GM04504 (cell line): ENCODE results near the gene SGO2.
"Not testable (repeated sequence)": the region's sequence is repeated elsewhere in the genome, so short reads cannot be mapped to it uniquely, and the experiment has no call there.

Source experiments
- DNase-seq: peaks from one replicate; pipeline ENCODE4 v3.0.0-alpha.2; 2012; ENCODE audit warnings: low read depth

SGO2 gene

GRCh38 chr2:200592406-200593075 lies 66.5 kb downstream of the SGO2 start:
- DNase-seq, result no peak

DNA sequence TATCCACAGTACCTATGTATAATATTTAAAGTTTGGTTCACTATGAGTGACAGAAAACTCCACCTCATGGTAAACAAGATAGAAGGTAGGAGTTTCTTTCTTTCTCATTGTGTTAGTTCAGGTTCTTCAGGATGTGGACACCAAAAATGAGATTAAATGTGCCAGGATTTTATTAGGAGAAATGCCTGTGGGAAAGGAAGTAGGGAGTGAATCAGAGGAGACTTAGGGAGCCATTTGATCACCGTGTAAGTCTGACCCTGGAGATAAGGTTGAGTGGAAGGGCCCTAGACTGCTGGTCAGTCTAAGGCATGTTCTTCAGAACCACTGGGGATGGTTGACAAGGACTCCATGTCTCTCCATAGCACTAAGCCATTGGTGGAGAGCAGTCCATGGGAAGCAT lies 67.9 kb downstream of the SGO2 start:
- no peak for DNase-seq

- no peak for DNase-seq
Observed at GRCh38 chr2:200595913-200596312, 69.9 kb downstream of the SGO2 start.

- DNase-seq, result no peak
Observed at GRCh38 chr2:200596774-200597570, 71.0 kb downstream of the SGO2 start.

- DNase-seq, result no peak
Observed at GRCh38 chr2:200599206-200599605, 73.2 kb downstream of the SGO2 start.

GRCh38 chr2:200600549-200601225 lies 74.7 kb downstream of the SGO2 start:
- DNase-seq, result no peak

- DNase-seq, result no peak
Observed at GRCh38 chr2:200602584-200602983, 76.6 kb downstream of the SGO2 start.

- no peak for DNase-seq
Observed at GRCh38 chr2:200603972-200604371, 78.0 kb downstream of the SGO2 start.

DNA sequence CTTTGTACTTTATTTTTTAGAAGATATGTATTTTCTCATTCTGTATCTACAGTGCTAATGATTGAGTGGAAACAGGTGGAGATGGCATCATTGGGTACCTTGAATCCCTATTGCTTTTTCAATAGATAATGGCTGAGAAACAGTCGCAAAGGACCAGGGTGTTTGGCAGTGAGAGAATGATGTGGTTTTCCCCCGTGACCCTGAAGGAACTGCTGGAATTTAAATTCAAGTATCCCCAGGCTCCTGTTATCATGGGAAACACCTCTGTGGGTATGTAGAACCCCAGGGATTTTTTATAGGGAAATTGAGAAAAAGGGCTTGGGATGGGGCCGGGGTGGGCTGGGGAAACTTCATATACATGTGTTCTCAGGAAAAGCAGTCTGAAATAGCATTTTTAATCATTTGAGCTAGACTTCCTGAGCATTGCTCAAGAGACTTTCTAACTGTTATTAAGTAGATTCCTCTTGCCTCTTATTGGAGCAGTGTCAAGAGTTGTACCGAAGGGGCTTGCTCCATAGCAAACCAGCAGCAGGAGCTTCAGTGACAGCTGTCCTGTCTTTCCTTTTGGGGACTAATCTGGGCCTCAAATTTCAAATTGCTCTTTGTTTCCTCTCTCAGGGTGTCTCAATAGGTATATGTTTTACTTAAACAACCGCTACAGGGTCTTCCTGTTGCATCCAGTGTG lies 78.7 kb downstream of the SGO2 start:
- DNase-seq, result no peak

DNA sequence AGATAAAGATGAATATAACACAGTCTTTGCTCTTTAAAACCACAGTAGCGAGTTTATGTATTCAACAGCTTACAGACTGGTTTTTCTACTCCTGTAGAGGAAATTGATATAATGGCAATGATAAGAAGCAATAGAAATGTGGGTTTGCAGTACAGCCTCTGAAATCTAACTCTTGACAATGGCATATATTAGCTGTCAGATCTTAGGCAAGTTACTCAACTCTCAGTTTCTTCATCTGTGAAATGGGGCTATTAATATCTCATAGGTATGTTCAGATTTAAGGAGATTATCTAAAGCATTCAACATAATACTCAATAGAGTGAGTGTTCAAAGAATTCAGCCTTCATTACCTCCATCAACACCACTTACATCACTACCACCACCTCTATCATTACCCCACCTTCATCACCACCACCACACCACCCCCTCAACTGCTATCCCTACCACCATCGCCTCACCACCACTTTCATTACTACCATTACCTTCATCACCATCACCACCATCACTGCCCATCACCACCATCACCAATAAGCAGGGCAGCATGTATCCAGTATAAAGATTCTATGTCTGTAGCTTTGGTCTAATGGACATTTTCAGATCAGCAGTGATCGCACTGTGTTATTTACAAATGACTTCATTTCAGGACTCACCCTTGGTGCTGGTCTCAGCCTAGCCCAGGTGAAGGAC lies 82.5 kb downstream of the SGO2 start:
- DNase-seq, result no peak

DNA sequence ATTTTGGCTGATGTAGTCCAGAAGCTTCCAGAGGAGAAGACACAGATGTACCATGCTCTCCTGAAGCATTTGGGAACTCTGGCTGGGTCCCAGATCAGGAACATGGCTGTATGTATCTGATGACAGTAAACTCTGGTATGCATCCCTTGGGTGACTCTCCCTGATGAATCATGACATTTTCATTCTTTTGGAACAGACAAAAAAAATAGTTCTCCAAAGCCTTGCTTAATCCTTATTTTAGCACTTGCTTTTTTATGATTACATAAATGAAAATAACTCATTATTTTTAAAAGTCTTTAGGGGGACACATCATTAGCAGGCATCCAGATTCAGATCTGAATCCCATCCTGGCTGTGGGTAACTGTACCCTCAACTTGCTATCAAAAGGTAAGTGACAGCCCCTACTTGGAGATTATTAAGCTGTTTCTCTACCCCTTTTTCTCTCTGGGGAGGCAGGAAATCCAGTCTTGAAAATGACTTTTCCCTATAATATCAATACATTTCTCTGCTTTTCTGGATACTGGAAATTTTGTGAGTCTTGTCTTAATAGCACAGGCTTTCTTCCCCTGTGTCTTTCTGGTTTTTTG lies 83.1 kb downstream of the SGO2 start:
- peak; percentile 77 for DNase-seq

- DNase-seq, result not testable (repeated sequence)
Observed at GRCh38 chr2:200610217-200610616, 84.2 kb downstream of the SGO2 start.

DNA sequence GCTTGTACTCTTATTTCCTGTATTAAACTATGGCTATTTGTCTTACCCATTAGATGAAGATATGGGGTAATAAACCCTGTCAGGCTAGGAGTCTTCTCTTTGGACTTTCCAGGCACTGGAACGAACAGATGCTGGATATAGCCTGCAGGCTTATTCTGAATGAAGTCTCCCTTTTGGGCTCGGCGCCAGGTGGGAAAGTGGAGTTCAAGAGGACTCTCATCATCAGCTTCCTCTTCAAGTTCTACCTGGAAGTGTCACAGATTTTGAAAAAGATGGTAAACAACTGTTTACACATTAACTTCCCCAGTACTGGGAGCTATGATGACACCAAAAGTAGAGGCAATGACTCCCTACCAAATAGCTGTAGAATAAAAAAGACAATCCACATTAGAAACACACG lies 87.7 kb downstream of the SGO2 start:
- DNase-seq, result no peak

GRCh38 chr2:200614249-200614648 lies 88.2 kb downstream of the SGO2 start:
- DNase-seq, result no peak

DNA sequence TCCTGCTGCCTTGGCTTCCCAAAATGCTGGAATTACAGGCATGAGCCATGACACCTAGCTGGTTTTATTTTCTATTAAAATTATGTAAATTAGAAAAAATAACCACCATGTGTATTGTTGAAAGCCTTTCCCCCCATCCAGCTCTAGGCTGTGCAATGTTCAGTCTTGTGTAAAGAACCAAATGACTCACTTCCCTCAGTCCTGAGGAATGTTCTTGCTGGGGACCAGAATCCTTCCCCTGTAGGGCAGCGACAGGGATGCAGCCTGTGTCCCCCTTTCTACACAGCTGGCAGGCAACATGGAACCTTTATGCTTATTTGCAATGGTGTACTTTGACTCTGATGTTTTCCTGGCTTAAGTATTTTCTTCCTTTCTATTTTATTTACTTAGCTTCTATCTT lies 89.2 kb downstream of the SGO2 start:
- DNase-seq, result no peak

- no peak for DNase-seq
Observed at GRCh38 chr2:200616193-200616592, 90.2 kb downstream of the SGO2 start.

GRCh38 chr2:200616656-200617055 lies 90.6 kb downstream of the SGO2 start:
- no peak for DNase-seq

DNA sequence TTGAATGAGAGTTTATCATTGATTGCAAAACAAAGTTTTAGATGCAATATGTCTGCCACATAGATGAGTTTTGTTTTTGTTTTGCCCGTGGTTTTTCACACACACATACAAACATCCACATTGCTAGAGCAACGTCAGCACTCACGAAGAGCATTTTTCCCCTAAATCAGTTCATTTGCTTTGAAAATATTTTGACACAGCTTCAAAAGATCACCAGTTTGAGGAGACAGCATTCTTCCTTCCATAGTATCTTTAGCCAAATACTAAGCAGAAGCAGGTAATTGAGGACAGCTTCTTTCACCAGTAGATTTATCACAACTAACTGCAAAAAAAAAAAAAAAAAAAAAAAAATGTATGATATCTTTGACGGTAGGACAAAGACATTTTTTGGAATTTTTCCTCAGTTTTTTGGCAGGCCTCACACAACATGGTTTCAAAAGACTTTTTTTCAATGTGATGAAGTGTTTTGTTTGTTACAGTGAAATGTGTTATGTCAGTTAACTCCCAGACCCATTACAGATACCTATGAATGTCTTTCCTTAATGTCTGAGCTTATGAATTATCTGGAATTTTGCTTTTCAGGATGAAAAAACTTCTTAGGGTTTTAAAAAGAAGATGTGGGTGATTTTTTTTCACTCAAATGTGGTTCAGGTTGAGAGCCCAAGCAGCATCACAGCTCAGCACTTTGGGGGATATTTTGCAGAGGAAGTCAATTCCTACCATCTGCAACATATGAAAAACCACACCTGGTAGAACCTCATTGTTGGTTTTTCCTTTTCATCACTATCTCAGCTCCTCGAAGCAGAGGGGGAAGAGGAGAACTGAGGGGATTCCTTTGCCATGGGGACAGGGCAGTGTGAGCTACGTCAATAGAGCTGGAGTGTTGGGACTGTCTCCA lies 91.4 kb downstream of the SGO2 start:
- no peak for DNase-seq

- no peak for DNase-seq
Observed at GRCh38 chr2:200618054-200618419, 92.0 kb downstream of the SGO2 start.

DNA sequence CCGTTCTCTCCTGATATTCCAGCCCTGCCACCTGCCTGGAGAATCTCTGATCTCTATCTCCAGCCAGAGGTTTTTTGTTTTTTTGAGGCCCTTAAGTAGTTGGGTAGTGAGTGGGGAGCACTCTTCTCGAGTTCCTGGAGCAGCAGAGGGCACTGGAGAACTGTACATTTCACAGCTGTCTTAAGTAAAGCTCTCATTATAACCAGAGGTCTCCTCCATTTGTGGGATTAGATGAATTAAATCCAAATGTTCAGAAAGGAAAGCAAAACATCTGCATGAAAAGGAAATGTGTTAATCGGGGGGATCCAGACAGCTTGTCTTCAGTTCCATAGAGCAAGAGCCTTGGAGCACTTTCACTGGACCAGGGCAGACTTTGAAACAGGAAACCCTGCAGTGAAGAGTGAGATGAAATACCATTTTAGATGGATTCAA lies 92.6 kb downstream of the SGO2 start:
- DNase-seq, result no peak

GRCh38 chr2:200619279-200619678 lies 93.3 kb downstream of the SGO2 start:
- no peak for DNase-seq
